Stimulated activated CD4-positive, alpha-beta T cell treated with anti-CD3 and anti-CD28 coated beads, Interleukin-2, amount 100 ng/mL, for 4 hours (primary cell): ENCODE data around the gene ARHGEF40.
"Not testable (repeated sequence)": the region's sequence is repeated elsewhere in the genome, so short reads cannot be mapped to it uniquely, and the experiment has no call there.

Experiments used
- DNase-seq: peaks from one replicate; pipeline ENCODE4 v3.0.0-alpha.2; 2020; ENCODE audit warnings: low read depth

Gene ARHGEF40

GRCh38 chr14:21039585-21040369, 30.3 kb upstream of the ARHGEF40 start:
- no peak for DNase-seq

- no peak for DNase-seq
These were observed 29.7 kb upstream of the ARHGEF40 start for GRCh38 chr14:21040370-21040925.

GRCh38 chr14:21040941-21041340, 29.2 kb upstream of the ARHGEF40 start:
- not testable (repeated sequence) for DNase-seq

GRCh38 chr14:21041676-21042433, 28.2 kb upstream of the ARHGEF40 start, which contains the start of gene RNASE7:
Gene RNASE7, plus strand, starts transcription at chr14:21042362. Its CDS starts 631 bp downstream, at chr14:21042993.
- no peak for DNase-seq

- DNase-seq: no peak
These were observed 27.2 kb upstream of the ARHGEF40 start for GRCh38 chr14:21042918-21043317.

GRCh38 chr14:21043387-21043973, 26.6 kb upstream of the ARHGEF40 start:
- no peak for DNase-seq

GRCh38 chr14:21043974-21044618, 26.0 kb upstream of the ARHGEF40 start:
- no peak for DNase-seq

- DNase-seq: no peak
These were observed 22.7 kb upstream of the ARHGEF40 start for GRCh38 chr14:21047378-21047781.

- no peak for DNase-seq
These were observed 21.5 kb upstream of the ARHGEF40 start for GRCh38 chr14:21048638-21049037.

- DNase-seq: no peak
These were observed 20.8 kb upstream of the ARHGEF40 start for GRCh38 chr14:21049271-21049673.

GRCh38 chr14:21050597-21050996, 19.5 kb upstream of the ARHGEF40 start:
- DNase-seq: no peak

GRCh38 chr14:21053184-21054122, 16.7 kb upstream of the ARHGEF40 start:
- no peak for DNase-seq

- no peak for DNase-seq
These were observed 15.9 kb upstream of the ARHGEF40 start for GRCh38 chr14:21054123-21054767.

- no peak for DNase-seq
These were observed 15.3 kb upstream of the ARHGEF40 start for GRCh38 chr14:21054768-21055145.

- no peak for DNase-seq
These were observed 14.5 kb upstream of the ARHGEF40 start for GRCh38 chr14:21055432-21056117.

GRCh38 chr14:21056520-21057163, 13.5 kb upstream of the ARHGEF40 start:
- DNase-seq: no peak

GRCh38 chr14:21057803-21058675, 12.1 kb upstream of the ARHGEF40 start, which contains the start of gene RNASE8:
Gene RNASE8, plus strand, starts transcription at chr14:21057822. Its CDS starts 71 bp downstream, at chr14:21057893.
- DNase-seq: no peak

GRCh38 chr14:21058903-21059302, 11.2 kb upstream of the ARHGEF40 start:
- no peak for DNase-seq
